GM12878 (cell line): ENCODE data around the gene AFF1. TPM values are rescaled to one million over a fixed set of nuclear protein-coding genes. Genes with fewer than 3 reads are reported as not detected.

Experiments
- BCL11A ChIP-seq: IDR thresholded peaks from 2 replicates; pipeline ENCODE4 v1.6.1; 2011; ENCODE audit warnings: low read depth, low read length
- BHLHE40 ChIP-seq, 2 experiments: fragments of 450-650 bp in 1 of 2; IDR thresholded peaks; 2 replicates each; pipeline ENCODE4 v1.6.1; 2011 to 2017; ENCODE audit warnings: low read depth in 2 of 2, borderline replicate concordance in 1 of 2, improper control_type of control experiment in 1 of 2, low read length in 1 of 2, mild to moderate bottlenecking in 1 of 2
- CBFB ChIP-seq: IDR thresholded peaks from 2 replicates; pipeline ENCODE4 v1.6.1; 2016; ENCODE audit warnings: antibody characterized with exemption, low read depth
- CHD1 ChIP-seq: IDR thresholded peaks from 2 replicates; pipeline ENCODE4 v1.6.1; 2012; ENCODE audit warnings: low read depth, low read length, improper control_type of control experiment
- CHD2 ChIP-seq: IDR thresholded peaks from 2 replicates; pipeline ENCODE4 v1.6.1; 2011; ENCODE audit warnings: low read depth, low read length, improper control_type of control experiment, borderline replicate concordance
- ETV6 ChIP-seq, 2 experiments: fragments of 450-650 bp in 1 of 2; IDR thresholded peaks in 1 of 2; conservative IDR thresholded peaks in 1 of 2; 2 replicates each; pipeline ENCODE4 v1.6.1; 2014; ENCODE audit warnings: antibody characterized with exemption in 1 of 2, borderline replicate concordance in 1 of 2, low read depth in 1 of 2, mild to moderate bottlenecking in 1 of 2, moderate library complexity in 1 of 2
- GABPA ChIP-seq: IDR thresholded peaks from 2 replicates; pipeline ENCODE4 v1.6.1; 2014; ENCODE audit warnings: antibody characterized with exemption, low read depth, mild to moderate bottlenecking, inconsistent platforms
- JUNB ChIP-seq: IDR thresholded peaks from 2 replicates; pipeline ENCODE4 v1.6.1; 2016; ENCODE audit warnings: antibody characterized with exemption, mild to moderate bottlenecking
- LARP7 ChIP-seq: fragments of 450-650 bp; IDR thresholded peaks from 2 replicates; pipeline ENCODE4 v1.6.1; 2017; ENCODE audit warnings: mild to moderate bottlenecking
- NRF1 ChIP-seq: conservative IDR thresholded peaks from 2 replicates; pipeline ENCODE4 v1.6.1; 2011; ENCODE audit warnings: mild to moderate bottlenecking, low read depth, low read length, improper control_type of control experiment
- PML ChIP-seq: IDR thresholded peaks from 2 replicates; pipeline ENCODE4 v1.6.1; 2012; ENCODE audit warnings: low read length, inconsistent platforms
- POLR2AphosphoS2 ChIP-seq: IDR thresholded peaks from 2 replicates; pipeline ENCODE4 v1.6.1; 2011; ENCODE audit warnings: low read depth, mild to moderate bottlenecking, low read length, improper control_type of control experiment, moderate library complexity
- POLR2AphosphoS5 ChIP-seq: IDR thresholded peaks from 2 replicates; pipeline ENCODE4 v1.6.1; 2011; ENCODE audit warnings: mild to moderate bottlenecking, low read length, inconsistent platforms
- RAD21 ChIP-seq: IDR thresholded peaks from 2 replicates; pipeline ENCODE4 v1.6.1; 2011; ENCODE audit warnings: mild to moderate bottlenecking, low read depth, low read length, moderate library complexity; ENCODE audit not compliant: insufficient read depth
- SIN3A ChIP-seq: IDR thresholded peaks from 2 replicates; pipeline ENCODE4 v1.6.1; 2012; ENCODE audit warnings: low read depth, low read length, improper control_type of control experiment
- SMAD5 ChIP-seq: IDR thresholded peaks from 2 replicates; pipeline ENCODE4 v1.6.1; 2016; ENCODE audit warnings: antibody characterized with exemption, low read depth
- SRF ChIP-seq, 2 experiments: IDR thresholded peaks; 2 replicates each; pipeline ENCODE4 v1.6.1; 2011; ENCODE audit warnings: low read depth in 2 of 2, low read length in 2 of 2, mild to moderate bottlenecking in 1 of 2, moderate library complexity in 1 of 2
- TARDBP ChIP-seq: IDR thresholded peaks from 2 replicates; pipeline ENCODE4 v1.6.1; 2016; ENCODE audit warnings: borderline replicate concordance
- polyA plus RNA-seq, 11 experiments: library from polyadenylated mRNA; depleted of rRNA in 4 of 11; unstranded in 6 of 11; stranded (reverse) in 5 of 11; fragments of >200 nt; fragmentation: Nextera tagmentation in 4 of 11; fragmentation: Illumina TruSeq in 1 of 11; extraction: Ambion mirVana in 4 of 11; extraction: Trizol in 1 of 11; gene quantifications; 1 replicate in 1 of 11; 2 replicates in 10 of 11; pipeline versions ENCODE4 v1.2.1 to v1.2.3, GENCODE V29; 2011 to 2016; ENCODE audit warnings: inconsistent platforms in 2 of 11, missing spikeins in 2 of 11, low read depth in 1 of 11
- total RNA-seq, 4 experiments: library from RNA; depleted of rRNA in 3 of 4; stranded (reverse); fragments of >200 nt in 3 of 4; fragmentation: Illumina TruSeq in 1 of 4; extraction: Trizol in 1 of 4; gene quantifications; 2 replicates each; pipeline versions ENCODE4 v1.2.1 to v1.2.3, GENCODE V29; 2013 to 2021
- TF ChIP-seq, protein P1 (sequence below): fragments of 150-350 bp; IDR thresholded peaks from 2 replicates; pipeline ENCODE4 v1.6.1; 2014; ENCODE audit warnings: mild to moderate bottlenecking, low read depth, low read length
- TF ChIP-seq, protein P2 (sequence below): fragments of 450-650 bp; conservative IDR thresholded peaks from 2 replicates; pipeline ENCODE4 v1.6.1; 2017; ENCODE audit warnings: mild to moderate bottlenecking, moderate library complexity
- TF ChIP-seq, protein P3 (sequence below): fragments of 450-650 bp; IDR thresholded peaks from 2 replicates; pipeline ENCODE4 v1.6.1; 2017; ENCODE audit warnings: antibody characterized with exemption, mild to moderate bottlenecking, moderate library complexity

AFF1 gene
- total and polyA plus RNA-seq, 10 of the 15 experiments (the other 5 are each of a cell fraction or from before 2014, with no cell fraction given), result 3.5 to 56.1 (median 21.5) TPM

DNA sequence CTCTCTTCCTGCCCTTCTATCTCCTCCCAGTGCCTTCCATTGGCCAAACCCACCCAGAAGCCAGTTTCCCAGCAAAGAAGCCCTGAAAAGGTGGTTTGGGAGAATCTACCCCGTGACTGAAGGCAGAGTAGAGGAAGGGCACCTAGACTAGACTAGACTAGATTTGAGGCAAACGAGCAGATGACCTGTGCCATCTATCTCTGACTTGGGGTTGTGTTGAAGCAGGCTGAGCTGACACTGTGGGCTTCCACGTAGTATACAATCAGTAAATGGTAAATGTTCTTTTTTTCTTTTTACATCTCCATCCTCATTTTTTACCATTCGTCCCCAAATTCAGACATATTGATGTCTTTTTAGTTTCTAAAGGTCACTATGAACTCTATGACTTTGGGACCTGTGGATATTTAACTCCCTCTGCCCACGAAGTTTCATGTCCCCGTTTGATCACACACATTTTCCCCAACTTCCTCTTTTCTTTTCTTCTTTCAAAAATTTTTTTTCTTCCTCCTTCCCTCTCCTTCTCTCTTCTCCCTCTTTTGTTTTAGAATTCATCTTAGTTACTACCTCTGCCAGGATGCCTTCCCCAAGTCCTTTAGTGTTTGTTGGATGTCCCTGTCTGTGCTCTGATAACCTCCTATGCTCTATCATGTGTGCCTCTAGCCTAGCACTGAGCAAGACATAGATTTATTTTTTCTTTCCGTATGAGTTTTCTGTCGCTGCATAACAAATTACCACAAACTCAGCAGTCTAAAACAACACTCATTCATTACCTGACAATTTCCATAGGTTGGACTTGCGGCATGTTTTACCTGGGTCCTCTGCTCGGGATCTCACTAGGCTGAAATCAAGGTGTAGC is 6.2 kb upstream of the AFF1 start (continued):
- TF ChIP-seq, protein P1, sequence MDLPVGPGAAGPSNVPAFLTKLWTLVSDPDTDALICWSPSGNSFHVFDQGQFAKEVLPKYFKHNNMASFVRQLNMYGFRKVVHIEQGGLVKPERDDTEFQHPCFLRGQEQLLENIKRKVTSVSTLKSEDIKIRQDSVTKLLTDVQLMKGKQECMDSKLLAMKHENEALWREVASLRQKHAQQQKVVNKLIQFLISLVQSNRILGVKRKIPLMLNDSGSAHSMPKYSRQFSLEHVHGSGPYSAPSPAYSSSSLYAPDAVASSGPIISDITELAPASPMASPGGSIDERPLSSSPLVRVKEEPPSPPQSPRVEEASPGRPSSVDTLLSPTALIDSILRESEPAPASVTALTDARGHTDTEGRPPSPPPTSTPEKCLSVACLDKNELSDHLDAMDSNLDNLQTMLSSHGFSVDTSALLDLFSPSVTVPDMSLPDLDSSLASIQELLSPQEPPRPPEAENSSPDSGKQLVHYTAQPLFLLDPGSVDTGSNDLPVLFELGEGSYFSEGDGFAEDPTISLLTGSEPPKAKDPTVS, result no peak
- TF ChIP-seq SRF (IDR thresholded peaks at IDR 0.05; ENCODE audit: low read depth in 2 of 2, low read length in 2 of 2), result no peak
- no peak for TF ChIP-seq JUNB
- TF ChIP-seq LARP7, result no peak
- no peak for TF ChIP-seq BCL11A
- no peak for TF ChIP-seq ETV6 (conservative IDR thresholded peaks at IDR 0.05 in 1 of 2, IDR thresholded peaks at IDR 0.05 in 1 of 2; ENCODE audit: borderline replicate concordance in 1 of 2, low read depth in 1 of 2)
- no peak for TF ChIP-seq TARDBP
- no peak for TF ChIP-seq SIN3A
- TF ChIP-seq, protein P2, sequence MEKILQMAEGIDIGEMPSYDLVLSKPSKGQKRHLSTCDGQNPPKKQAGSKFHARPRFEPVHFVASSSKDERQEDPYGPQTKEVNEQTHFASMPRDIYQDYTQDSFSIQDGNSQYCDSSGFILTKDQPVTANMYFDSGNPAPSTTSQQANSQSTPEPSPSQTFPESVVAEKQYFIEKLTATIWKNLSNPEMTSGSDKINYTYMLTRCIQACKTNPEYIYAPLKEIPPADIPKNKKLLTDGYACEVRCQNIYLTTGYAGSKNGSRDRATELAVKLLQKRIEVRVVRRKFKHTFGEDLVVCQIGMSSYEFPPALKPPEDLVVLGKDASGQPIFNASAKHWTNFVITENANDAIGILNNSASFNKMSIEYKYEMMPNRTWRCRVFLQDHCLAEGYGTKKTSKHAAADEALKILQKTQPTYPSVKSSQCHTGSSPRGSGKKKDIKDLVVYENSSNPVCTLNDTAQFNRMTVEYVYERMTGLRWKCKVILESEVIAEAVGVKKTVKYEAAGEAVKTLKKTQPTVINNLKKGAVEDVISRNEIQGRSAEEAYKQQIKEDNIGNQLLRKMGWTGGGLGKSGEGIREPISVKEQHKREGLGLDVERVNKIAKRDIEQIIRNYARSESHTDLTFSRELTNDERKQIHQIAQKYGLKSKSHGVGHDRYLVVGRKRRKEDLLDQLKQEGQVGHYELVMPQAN, result no peak
- TF ChIP-seq GABPA, result no peak
- TF ChIP-seq RAD21, result no peak
- TF ChIP-seq, protein P3, sequence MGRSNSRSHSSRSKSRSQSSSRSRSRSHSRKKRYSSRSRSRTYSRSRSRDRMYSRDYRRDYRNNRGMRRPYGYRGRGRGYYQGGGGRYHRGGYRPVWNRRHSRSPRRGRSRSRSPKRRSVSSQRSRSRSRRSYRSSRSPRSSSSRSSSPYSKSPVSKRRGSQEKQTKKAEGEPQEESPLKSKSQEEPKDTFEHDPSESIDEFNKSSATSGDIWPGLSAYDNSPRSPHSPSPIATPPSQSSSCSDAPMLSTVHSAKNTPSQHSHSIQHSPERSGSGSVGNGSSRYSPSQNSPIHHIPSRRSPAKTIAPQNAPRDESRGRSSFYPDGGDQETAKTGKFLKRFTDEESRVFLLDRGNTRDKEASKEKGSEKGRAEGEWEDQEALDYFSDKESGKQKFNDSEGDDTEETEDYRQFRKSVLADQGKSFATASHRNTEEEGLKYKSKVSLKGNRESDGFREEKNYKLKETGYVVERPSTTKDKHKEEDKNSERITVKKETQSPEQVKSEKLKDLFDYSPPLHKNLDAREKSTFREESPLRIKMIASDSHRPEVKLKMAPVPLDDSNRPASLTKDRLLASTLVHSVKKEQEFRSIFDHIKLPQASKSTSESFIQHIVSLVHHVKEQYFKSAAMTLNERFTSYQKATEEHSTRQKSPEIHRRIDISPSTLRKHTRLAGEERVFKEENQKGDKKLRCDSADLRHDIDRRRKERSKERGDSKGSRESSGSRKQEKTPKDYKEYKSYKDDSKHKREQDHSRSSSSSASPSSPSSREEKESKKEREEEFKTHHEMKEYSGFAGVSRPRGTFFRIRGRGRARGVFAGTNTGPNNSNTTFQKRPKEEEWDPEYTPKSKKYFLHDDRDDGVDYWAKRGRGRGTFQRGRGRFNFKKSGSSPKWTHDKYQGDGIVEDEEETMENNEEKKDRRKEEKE, result no peak
- TF ChIP-seq NRF1, result no peak
- TF ChIP-seq POLR2AphosphoS2, result no peak
- TF ChIP-seq CHD1, result no peak
- TF ChIP-seq POLR2AphosphoS5, result no peak
- TF ChIP-seq CBFB, result no peak
- no peak for TF ChIP-seq CHD2
- no peak for TF ChIP-seq PML
- TF ChIP-seq BHLHE40 (IDR thresholded peaks at IDR 0.05; ENCODE audit: borderline replicate concordance in 1 of 2, low read depth in 2 of 2, low read length in 1 of 2), result no peak
- TF ChIP-seq SMAD5, result no peak
